Cardiac muscle cell (in vitro differentiated cells and primary cell): ENCODE results near the gene TRIM14. TPM values are rescaled to one million over a fixed set of nuclear protein-coding genes. Genes with fewer than 3 reads are reported as not detected.
A peak's percentile ranks its signal among the peaks of the same experiment; 100 is the strongest.

Source experiments
- DNase-seq, 2 donors: peaks; one replicate each; pipeline versions ENCODE4 v3.0.0 to v3.0.0-alpha.2; 2010 to 2017; ENCODE audit warnings: low read depth in 1 of 2, low spot score in 1 of 2
- H3K27ac ChIP-seq: fragments of 200-600 bp; sonication (generic); 2 replicates; pipeline ENCODE4 v1.5.1; 2016
- H3K27me3 ChIP-seq: fragments of 200-600 bp; sonication (generic); 2 replicates; pipeline ENCODE4 v1.6.0; 2016; ENCODE audit warnings: control low read depth
- H3K36me3 ChIP-seq: fragments of 200-600 bp; sonication (generic); 2 replicates; pipeline ENCODE4 v1.5.1; 2016; ENCODE audit warnings: control low read depth
- H3K4me1 ChIP-seq: fragments of 200-600 bp; sonication (generic); 2 replicates; pipeline ENCODE4 v1.8.1; 2017; ENCODE audit warnings: low read depth, mild to moderate bottlenecking, mixed run types
- H3K4me3 ChIP-seq: fragments of 200-600 bp; sonication (generic); 2 replicates; pipeline ENCODE4 v1.5.1; 2016; ENCODE audit warnings: mild to moderate bottlenecking
- H3K9me3 ChIP-seq: fragments of 200-600 bp; sonication (generic); 2 replicates; pipeline ENCODE4 v1.5.1; 2017; ENCODE audit warnings: low read depth, mild to moderate bottlenecking, control low read depth
- CTCF ChIP-seq: IDR thresholded peaks from 2 replicates; pipeline ENCODE4 v1.5.1; 2012; ENCODE audit warnings: low read depth, mild to moderate bottlenecking, low read length
- polyA plus RNA-seq: library from polyadenylated mRNA; unstranded; fragments of >200 nt; fragmentation: Nextera tagmentation; extraction: Ambion mirVana; gene quantifications from 2 replicates; pipeline ENCODE4 v1.2.1, GENCODE V29; 2016
- total RNA-seq: library from RNA; depleted of rRNA; stranded (reverse); fragments of >200 nt; gene quantifications from 2 replicates; pipeline ENCODE4 v1.2.3, GENCODE V29; 2016

TRIM14 gene
- total and polyA plus RNA-seq, 2 experiments from 2014 or later = 0.57 to 1.5 TPM

- H3K36me3 ChIP-seq = peaks cover 7% of the 10 kb centered on the region
- peak in 1 of 2 donors; percentile 30 for DNase-seq
- H3K4me1 ChIP-seq = no peaks in the 10 kb centered on the region
- H3K4me3 ChIP-seq = no peak overlapping the region
- TF ChIP-seq CTCF = no peak
- H3K27me3 ChIP-seq = no peaks in the 10 kb centered on the region
- H3K9me3 ChIP-seq = no peaks in the 10 kb centered on the region
- H3K27ac ChIP-seq = no peak overlapping the region
Measured at GRCh38 chr9:98064623-98065392, 54.2 kb downstream of the TRIM14 start.

DNA sequence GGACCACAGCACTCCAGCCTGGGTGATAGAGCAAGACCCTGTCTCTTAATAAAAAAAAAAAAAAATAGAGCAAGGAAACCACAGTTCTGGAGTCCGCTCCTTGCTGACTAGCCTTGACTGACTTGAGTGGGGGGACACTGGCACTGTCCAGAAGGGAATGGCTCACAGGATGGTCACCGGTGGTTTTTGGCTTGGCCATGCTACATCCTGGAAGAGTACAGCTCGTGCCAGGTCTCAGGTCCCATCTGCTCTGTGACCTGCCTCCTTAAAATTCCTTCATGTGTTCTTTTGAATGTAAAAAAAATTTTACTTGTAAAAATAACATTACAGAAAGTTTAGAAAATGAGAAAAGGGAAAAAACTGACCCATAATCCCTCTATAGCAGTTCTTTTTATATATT lies 56.9 kb downstream of the TRIM14 start:
- H3K36me3 ChIP-seq = peaks cover 7% of the 10 kb centered on the region
- no peaks in the 10 kb centered on the region for H3K9me3 ChIP-seq
- no peak overlapping the region for H3K4me3 ChIP-seq
- no peaks in the 10 kb centered on the region for H3K4me1 ChIP-seq
- DNase-seq = no peak
- no peaks in the 10 kb centered on the region for H3K27me3 ChIP-seq
- no peak for TF ChIP-seq CTCF
- H3K27ac ChIP-seq = no peak overlapping the region

DNA sequence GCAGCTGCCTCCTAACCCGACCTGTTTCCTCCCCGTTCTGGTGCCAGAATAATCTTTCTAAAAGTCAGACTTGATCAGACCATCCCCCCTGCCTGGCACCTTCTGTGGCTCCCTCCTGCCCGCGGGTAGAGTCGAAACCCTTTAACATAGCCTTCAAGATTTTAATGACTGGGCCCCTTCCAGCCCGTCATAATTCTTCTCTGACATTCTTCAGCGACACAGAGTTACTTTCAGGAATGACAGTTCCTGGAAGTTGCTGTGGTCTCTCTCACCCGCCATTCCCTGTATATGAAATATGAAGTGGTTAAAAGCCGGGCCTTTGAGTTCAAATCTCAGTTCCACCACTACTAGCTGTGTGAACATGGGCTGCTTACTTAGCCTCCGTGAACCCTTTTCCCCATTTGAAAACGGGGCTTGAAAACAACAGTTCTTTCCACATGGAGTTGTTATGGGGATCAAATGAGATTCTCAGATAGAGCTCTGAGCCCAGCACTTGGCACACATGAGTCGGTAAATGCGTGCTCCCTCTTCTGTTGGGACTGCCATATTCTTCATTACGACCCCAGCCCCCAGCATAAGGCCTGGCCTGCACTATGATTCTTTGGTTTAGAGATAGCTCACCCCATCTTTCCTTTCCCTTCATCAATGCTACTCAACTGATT lies 61.8 kb downstream of the TRIM14 start:
- no peak for TF ChIP-seq CTCF
- DNase-seq = peak in 1 of 2 donors; percentile 23
- peak overlapping the region; percentile 70 for H3K4me3 ChIP-seq
- H3K27ac ChIP-seq = peak overlapping the region; percentile 87
- no peaks in the 10 kb centered on the region for H3K27me3 ChIP-seq
- H3K9me3 ChIP-seq = no peaks in the 10 kb centered on the region
- no peaks in the 10 kb centered on the region for H3K36me3 ChIP-seq
- no peaks in the 10 kb centered on the region for H3K4me1 ChIP-seq

GRCh38 chr9:98056269-98057137 lies 62.5 kb downstream of the TRIM14 start, which contains the start of gene NANS:
NANS (plus strand) TSS chr9:98056732; CDS start chr9:98056809, 77 bp downstream.
- peak within 1 kb of the TSS; percentile 87 for H3K27ac ChIP-seq
- no peaks in the 10 kb centered on the region for H3K4me1 ChIP-seq

More at GRCh38 chr9:98056269-98057137, 62.5 kb downstream of the TRIM14 start, which contains the start of gene NANS:
- no peaks in the 10 kb centered on the region for H3K27me3 ChIP-seq
- no peaks in the 10 kb centered on the region for H3K36me3 ChIP-seq
- no peak for TF ChIP-seq CTCF
- peak within 1 kb of the TSS; percentile 70 for H3K4me3 ChIP-seq
- DNase-seq = peak; percentile 94 to 97
- H3K9me3 ChIP-seq = no peaks in the 10 kb centered on the region
